KMS-11 (cell line): ENCODE measurements around the gene REXO2.
A peak's percentile ranks its signal among the peaks of the same experiment; 100 is the strongest.

Experiments used
- H2AFZ ChIP-seq: fragments of 200-600 bp; sonication (generic); 2 replicates; pipeline ENCODE4 v1.6.1; 2016; ENCODE audit warnings: antibody characterized with exemption, mixed run types, low read depth
- H3K27ac ChIP-seq: fragments of 200-600 bp; sonication (generic); 2 replicates; pipeline ENCODE4 v1.6.1; 2016; ENCODE audit warnings: mild to moderate bottlenecking, mixed run types
- H3K27me3 ChIP-seq: fragments of 200-600 bp; sonication (generic); 2 replicates; pipeline ENCODE4 v1.6.1; 2017; ENCODE audit warnings: mild to moderate bottlenecking, low read depth, mixed run types, moderate library complexity; ENCODE audit not compliant: insufficient read depth
- H3K36me3 ChIP-seq: fragments of 200-600 bp; sonication (generic); 2 replicates; pipeline ENCODE4 v1.6.1; 2017; ENCODE audit warnings: mild to moderate bottlenecking, mixed run types; ENCODE audit not compliant: insufficient read depth
- H3K4me1 ChIP-seq: fragments of 200-600 bp; sonication (generic); 2 replicates; pipeline ENCODE4 v1.6.1; 2016; ENCODE audit warnings: mild to moderate bottlenecking, low read depth, mixed run types; ENCODE audit not compliant: poor library complexity, severe bottlenecking
- H3K4me2 ChIP-seq: fragments of 200-600 bp; sonication (generic); 2 replicates; pipeline ENCODE4 v1.7.0; 2016; ENCODE audit warnings: mild to moderate bottlenecking, mixed run types
- H3K4me3 ChIP-seq: fragments of 200-600 bp; sonication (generic); IDR thresholded peaks from 2 replicates; pipeline ENCODE4 v1.6.1; 2017; ENCODE audit warnings: low read depth, low read length, mixed read lengths; ENCODE audit not compliant: insufficient read depth
- H3K79me2 ChIP-seq: fragments of 200-600 bp; sonication (generic); 2 replicates; pipeline ENCODE4 v1.6.1; 2016; ENCODE audit warnings: low read depth, mixed run types; ENCODE audit not compliant: insufficient read depth
- H3K9ac ChIP-seq: fragments of 200-600 bp; sonication (generic); 2 replicates; pipeline ENCODE4 v1.6.1; 2016; ENCODE audit warnings: mild to moderate bottlenecking, mixed run types
- H4K20me1 ChIP-seq: fragments of 200-600 bp; sonication (generic); 2 replicates; pipeline ENCODE4 v1.6.1; 2016; ENCODE audit warnings: mild to moderate bottlenecking, mixed run types; ENCODE audit not compliant: insufficient read depth
- TF ChIP-seq, protein P1 (sequence below): fragments of 200-600 bp; sonication (generic); conservative IDR thresholded peaks from 2 replicates; pipeline ENCODE4 v1.6.1; 2017; ENCODE audit warnings: low read depth, mild to moderate bottlenecking, antibody characterized with exemption, low read length, moderate library complexity, mixed read lengths

Gene REXO2

DNA sequence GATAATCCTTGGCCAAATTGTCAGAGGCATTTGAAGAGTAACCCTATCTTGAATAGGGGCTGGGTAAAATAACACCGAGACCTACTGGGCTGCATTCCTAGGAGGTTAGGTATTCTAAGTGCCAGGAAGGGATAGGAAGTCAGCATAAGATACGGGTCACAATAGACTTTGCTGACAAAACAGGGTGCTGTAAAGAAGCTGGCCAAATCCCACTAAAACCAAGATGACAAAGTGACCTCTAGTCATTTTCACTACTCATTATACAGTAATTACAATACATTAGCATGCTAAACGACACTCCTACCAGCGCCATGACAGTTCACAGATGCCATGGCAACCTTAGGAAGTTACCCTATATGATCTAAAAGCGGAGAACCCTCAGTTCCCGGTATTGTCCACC is 964 bp upstream of the REXO2 start:
- no peak overlapping the region for H3K4me3 ChIP-seq
- H3K79me2 ChIP-seq, result peaks cover 30% of the 10 kb centered on the region; the same call in 1 of the 2 replicates
- no peaks in the 10 kb centered on the region for H3K27me3 ChIP-seq
- H2AFZ ChIP-seq, result no peak overlapping the region
- no peaks in the 10 kb centered on the region for H3K36me3 ChIP-seq
- no peaks in the 10 kb centered on the region for H4K20me1 ChIP-seq
- TF ChIP-seq, protein P1, sequence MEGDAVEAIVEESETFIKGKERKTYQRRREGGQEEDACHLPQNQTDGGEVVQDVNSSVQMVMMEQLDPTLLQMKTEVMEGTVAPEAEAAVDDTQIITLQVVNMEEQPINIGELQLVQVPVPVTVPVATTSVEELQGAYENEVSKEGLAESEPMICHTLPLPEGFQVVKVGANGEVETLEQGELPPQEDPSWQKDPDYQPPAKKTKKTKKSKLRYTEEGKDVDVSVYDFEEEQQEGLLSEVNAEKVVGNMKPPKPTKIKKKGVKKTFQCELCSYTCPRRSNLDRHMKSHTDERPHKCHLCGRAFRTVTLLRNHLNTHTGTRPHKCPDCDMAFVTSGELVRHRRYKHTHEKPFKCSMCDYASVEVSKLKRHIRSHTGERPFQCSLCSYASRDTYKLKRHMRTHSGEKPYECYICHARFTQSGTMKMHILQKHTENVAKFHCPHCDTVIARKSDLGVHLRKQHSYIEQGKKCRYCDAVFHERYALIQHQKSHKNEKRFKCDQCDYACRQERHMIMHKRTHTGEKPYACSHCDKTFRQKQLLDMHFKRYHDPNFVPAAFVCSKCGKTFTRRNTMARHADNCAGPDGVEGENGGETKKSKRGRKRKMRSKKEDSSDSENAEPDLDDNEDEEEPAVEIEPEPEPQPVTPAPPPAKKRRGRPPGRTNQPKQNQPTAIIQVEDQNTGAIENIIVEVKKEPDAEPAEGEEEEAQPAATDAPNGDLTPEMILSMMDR, result no peak
- no peak overlapping the region for H3K9ac ChIP-seq
- no peak overlapping the region for H3K4me2 ChIP-seq
- H3K27ac ChIP-seq, result no peak overlapping the region
- peaks cover 21% of the 10 kb centered on the region for H3K4me1 ChIP-seq

- H3K27me3 ChIP-seq, result no peaks in the 10 kb centered on the region
- peak overlapping the region; percentile 71; the same call in 1 of the 2 replicates for H2AFZ ChIP-seq
- peaks cover 30% of the 10 kb centered on the region; the same call in 1 of the 2 replicates for H3K79me2 ChIP-seq
- H3K4me3 ChIP-seq, result no peak overlapping the region
- no peaks in the 10 kb centered on the region for H4K20me1 ChIP-seq
- no peaks in the 10 kb centered on the region for H3K36me3 ChIP-seq
- H3K27ac ChIP-seq, result peak overlapping the region; percentile 25; the same call in 1 of the 2 replicates
- peak overlapping the region; percentile 73 for H3K9ac ChIP-seq
- peaks cover 28% of the 10 kb centered on the region for H3K4me1 ChIP-seq
- H3K4me2 ChIP-seq, result peak overlapping the region; percentile 77
- TF ChIP-seq, protein P1, result no peak
Measured at GRCh38 chr11:114440121-114440860, 1.0 kb downstream of the REXO2 start.

DNA sequence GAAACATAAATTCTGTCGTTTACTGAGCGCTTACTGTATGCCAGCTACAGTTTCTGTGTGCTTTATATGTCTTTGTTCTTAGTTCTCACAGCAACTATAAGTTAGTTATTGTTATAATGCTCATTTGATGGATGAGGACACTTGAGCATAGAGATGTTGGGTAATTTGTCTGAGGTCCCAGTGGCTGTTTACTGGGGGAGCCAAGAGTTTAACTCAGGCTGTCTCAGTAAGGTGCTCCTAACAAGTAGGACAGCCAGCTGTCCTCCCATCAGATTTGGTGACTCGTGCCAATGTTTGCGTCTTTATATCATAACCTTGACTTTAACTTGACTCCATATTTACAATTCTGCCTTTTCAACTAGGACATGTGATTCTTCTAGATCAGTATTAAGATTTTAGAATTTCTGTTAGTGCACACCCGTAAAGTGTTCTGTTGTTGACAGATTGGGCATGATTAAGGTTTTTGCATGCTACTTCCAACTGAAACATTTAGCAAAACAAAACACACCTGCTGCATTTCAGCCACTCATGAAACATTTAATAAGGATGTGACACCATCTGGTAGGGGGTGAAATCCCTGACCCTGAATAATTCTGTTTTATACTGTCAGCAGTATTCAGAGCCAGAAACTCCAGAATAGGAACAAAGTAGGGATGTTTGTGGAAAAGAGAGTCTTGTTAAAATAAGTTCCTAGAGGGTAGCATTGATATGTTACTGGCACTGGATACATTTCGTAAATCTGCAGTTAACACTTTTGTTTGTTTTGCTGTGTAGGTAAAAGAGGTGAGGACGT is 1.9 kb downstream of the REXO2 start:
- Histone ChIP-seq H3K4me1 (peaks cover 28% of the 10 kb centered on the region), H3K36me3 (no peaks in the 10 kb centered on the region), H3K27me3 (no peaks in the 10 kb centered on the region), H3K4me3 (no peak overlapping the region), H2AFZ (no peak overlapping the region), H3K79me2 (peaks cover 30% of the 10 kb centered on the region; the same call in 1 of the 2 replicates), H3K27ac (no peak overlapping the region), H3K4me2 (peak overlapping the region; percentile 77; the same call in 1 of the 2 replicates), H4K20me1 (no peaks in the 10 kb centered on the region), H3K9ac (no peak overlapping the region)
- TF ChIP-seq, protein P1, result no peak

- Histone ChIP-seq H2AFZ (no peak overlapping the region), H3K9ac (no peak overlapping the region), H3K27ac (no peak overlapping the region), H3K4me1 (peaks cover 28% of the 10 kb centered on the region), H3K4me3 (no peak overlapping the region), H4K20me1 (no peaks in the 10 kb centered on the region), H3K36me3 (no peaks in the 10 kb centered on the region), H3K79me2 (peaks cover 30% of the 10 kb centered on the region; the same call in 1 of the 2 replicates), H3K27me3 (no peaks in the 10 kb centered on the region), H3K4me2 (no peak overlapping the region)
- TF ChIP-seq, protein P1, result no peak
Measured at GRCh38 chr11:114441921-114442320, 2.7 kb downstream of the REXO2 start.
